Right hindlimb (tissue), 1 donor: ENCODE results near the gene DNAJC24.
A peak's percentile ranks its signal among the peaks of the same experiment; 100 is the strongest.
"Not testable (repeated sequence)": the region's sequence is repeated elsewhere in the genome, so short reads cannot be mapped to it uniquely, and the experiment has no call there.

Source experiments
- DNase-seq: peaks from one replicate; pipeline ENCODE4 v3.0.0-alpha.2; 2018

Gene DNAJC24

GRCh38 chr11:31369348-31370329, at the start of gene DNAJC24, which contains the start of gene DCDC1:
DNAJC24 (plus strand) TSS chr11:31369860; CDS start chr11:31370749, 889 bp downstream.
DCDC1 (minus strand) TSS chr11:31369739; CDS start chr11:31328280, 41,459 bp downstream.
- peak; percentile 93 for DNase-seq

- DNase-seq, result not testable (repeated sequence)
Measured at GRCh38 chr11:31321494-31321893, 48.2 kb upstream of the DNAJC24 start.

GRCh38 chr11:31323145-31323544, 46.5 kb upstream of the DNAJC24 start:
- DNase-seq, result no peak

- DNase-seq, result no peak
Measured at GRCh38 chr11:31325160-31325559, 44.5 kb upstream of the DNAJC24 start.

- DNase-seq, result no peak
Measured at GRCh38 chr11:31326470-31327148, 43.1 kb upstream of the DNAJC24 start.

- no peak for DNase-seq
Measured at GRCh38 chr11:31327417-31327816, 42.2 kb upstream of the DNAJC24 start.

GRCh38 chr11:31328697-31329096, 41.0 kb upstream of the DNAJC24 start:
- no peak for DNase-seq

- no peak for DNase-seq
Measured at GRCh38 chr11:31337806-31338205, 31.9 kb upstream of the DNAJC24 start.

- DNase-seq, result no peak
Measured at GRCh38 chr11:31340903-31341572, 28.6 kb upstream of the DNAJC24 start.

GRCh38 chr11:31351168-31351567, 18.5 kb upstream of the DNAJC24 start:
- DNase-seq, result no peak

GRCh38 chr11:31355131-31355530, 14.5 kb upstream of the DNAJC24 start:
- DNase-seq, result no peak

- no peak for DNase-seq
Measured at GRCh38 chr11:31355817-31356216, 13.8 kb upstream of the DNAJC24 start.

- DNase-seq, result no peak
Measured at GRCh38 chr11:31361743-31362142, 7.9 kb upstream of the DNAJC24 start.

- DNase-seq, result no peak
Measured at GRCh38 chr11:31366795-31367194, 2.9 kb upstream of the DNAJC24 start.

- no peak for DNase-seq
Measured at GRCh38 chr11:31375879-31376278, 6.2 kb downstream of the DNAJC24 start.

GRCh38 chr11:31383116-31383515, 13.5 kb downstream of the DNAJC24 start:
- no peak for DNase-seq

GRCh38 chr11:31387379-31387778, 17.7 kb downstream of the DNAJC24 start:
- no peak for DNase-seq

- DNase-seq, result no peak
Measured at GRCh38 chr11:31397239-31397834, 27.7 kb downstream of the DNAJC24 start.

- DNase-seq, result no peak
Measured at GRCh38 chr11:31404614-31405013, 35.0 kb downstream of the DNAJC24 start.

GRCh38 chr11:31408201-31408600, 38.5 kb downstream of the DNAJC24 start:
- DNase-seq, result no peak

- DNase-seq, result no peak
Measured at GRCh38 chr11:31412946-31413345, 43.3 kb downstream of the DNAJC24 start.

- no peak for DNase-seq
Measured at GRCh38 chr11:31414338-31414737, 44.7 kb downstream of the DNAJC24 start.

GRCh38 chr11:31415435-31415834, 45.8 kb downstream of the DNAJC24 start:
- DNase-seq, result no peak
